CD8-positive, alpha-beta memory T cell (primary cell): Measurements from ENCODE around the gene HS6ST1. TPM values are rescaled to one million over a fixed set of nuclear protein-coding genes. Genes with fewer than 3 reads are reported as not detected.

Experiments
- CTCF ChIA-PET: fragments of 350-600 bp; sonication (Branson Sonifier 250); formaldehyde crosslinking; loops from one replicate; lab custom pipeline; 2021; ENCODE audit warnings: antibody characterized with exemption; lab: Charles Lee
- POLR2A ChIA-PET: fragments of 350-600 bp; sonication (Branson Sonifier 250); formaldehyde crosslinking; loops from one replicate; lab custom pipeline; 2021; ENCODE audit warnings: antibody characterized with exemption; lab: Charles Lee
- DNase-seq, 5 donors: peaks; one replicate each; pipeline versions ENCODE4 v3.0.0 to v3.0.0-alpha.2; 2020 to 2022; ENCODE audit warnings: mixed read lengths in 1 of 5
- H3K27ac ChIP-seq: one replicate; pipeline ENCODE4 v1.7.0; 2013; ENCODE audit warnings: low read depth, mild to moderate bottlenecking, low read length, moderate library complexity
- H3K27me3 ChIP-seq: 2 replicates; pipeline ENCODE4 v1.7.0; 2013; ENCODE audit warnings: low read length, mild to moderate bottlenecking; ENCODE audit not compliant: insufficient read depth, poor library complexity, severe bottlenecking
- H3K36me3 ChIP-seq: 2 replicates; pipeline ENCODE4 v1.7.0; 2013; ENCODE audit warnings: mild to moderate bottlenecking, low read length, moderate library complexity; ENCODE audit not compliant: insufficient read depth
- H3K4me1 ChIP-seq: 2 replicates; pipeline ENCODE4 v1.7.0; 2013; ENCODE audit warnings: mild to moderate bottlenecking, low read length, moderate library complexity; ENCODE audit not compliant: insufficient read depth
- H3K4me3 ChIP-seq: 2 replicates; pipeline ENCODE4 v1.7.0; 2013; ENCODE audit warnings: mild to moderate bottlenecking, low read length
- H3K9me3 ChIP-seq: 2 replicates; pipeline ENCODE4 v1.7.0; 2013; ENCODE audit warnings: mild to moderate bottlenecking, low read length
- H3K27ac Mint-ChIP-seq, 8 donors: one replicate each; pipeline ENCODE4 v1.8.0; 2020 to 2021; ENCODE audit warnings: mixed read lengths in 8 of 8, mild to moderate bottlenecking in 6 of 8, inconsistent platforms in 3 of 8, moderate library complexity in 3 of 8
- H3K27me3 Mint-ChIP-seq, 2 donors: one replicate each; pipeline ENCODE4 v1.8.0; 2020 to 2021; ENCODE audit warnings: mixed read lengths in 2 of 2, mild to moderate bottlenecking in 1 of 2, moderate library complexity in 1 of 2
- H3K36me3 Mint-ChIP-seq, 3 donors: one replicate each; pipeline ENCODE4 v1.8.0; 2020 to 2021; ENCODE audit warnings: mixed read lengths in 3 of 3, inconsistent platforms in 1 of 3, mild to moderate bottlenecking in 1 of 3
- H3K4me1 Mint-ChIP-seq, 3 donors: one replicate each; pipeline ENCODE4 v1.8.0; 2020 to 2021; ENCODE audit warnings: mixed read lengths in 3 of 3, inconsistent platforms in 1 of 3, mild to moderate bottlenecking in 1 of 3
- H3K4me3 Mint-ChIP-seq, 7 donors: one replicate each; pipeline ENCODE4 v1.8.0; 2020 to 2021; ENCODE audit warnings: mixed read lengths in 7 of 7, mild to moderate bottlenecking in 6 of 7, moderate library complexity in 4 of 7, inconsistent platforms in 2 of 7
- H3K9me3 Mint-ChIP-seq, 5 donors: one replicate each; pipeline ENCODE4 v1.8.0; 2020 to 2022; ENCODE audit warnings: mixed read lengths in 5 of 5, mild to moderate bottlenecking in 3 of 5, moderate library complexity in 2 of 5, inconsistent platforms in 1 of 5
- polyA plus RNA-seq: library from polyadenylated mRNA; unstranded; fragments of 300-500 nt; fragmentation: Illumina TruSeq; gene quantifications from one replicate; pipeline ENCODE4 v1.2.3, GENCODE V29; 2021
- total RNA-seq, 2 experiments: library from RNA; stranded (reverse); gene quantifications; one replicate each; pipeline ENCODE4 v1.2.3, GENCODE V29; 2021

Gene HS6ST1
- total and polyA plus RNA-seq, 3 experiments from 2014 or later, result 4.6 to 18.2 (median 18.0) TPM

DNA sequence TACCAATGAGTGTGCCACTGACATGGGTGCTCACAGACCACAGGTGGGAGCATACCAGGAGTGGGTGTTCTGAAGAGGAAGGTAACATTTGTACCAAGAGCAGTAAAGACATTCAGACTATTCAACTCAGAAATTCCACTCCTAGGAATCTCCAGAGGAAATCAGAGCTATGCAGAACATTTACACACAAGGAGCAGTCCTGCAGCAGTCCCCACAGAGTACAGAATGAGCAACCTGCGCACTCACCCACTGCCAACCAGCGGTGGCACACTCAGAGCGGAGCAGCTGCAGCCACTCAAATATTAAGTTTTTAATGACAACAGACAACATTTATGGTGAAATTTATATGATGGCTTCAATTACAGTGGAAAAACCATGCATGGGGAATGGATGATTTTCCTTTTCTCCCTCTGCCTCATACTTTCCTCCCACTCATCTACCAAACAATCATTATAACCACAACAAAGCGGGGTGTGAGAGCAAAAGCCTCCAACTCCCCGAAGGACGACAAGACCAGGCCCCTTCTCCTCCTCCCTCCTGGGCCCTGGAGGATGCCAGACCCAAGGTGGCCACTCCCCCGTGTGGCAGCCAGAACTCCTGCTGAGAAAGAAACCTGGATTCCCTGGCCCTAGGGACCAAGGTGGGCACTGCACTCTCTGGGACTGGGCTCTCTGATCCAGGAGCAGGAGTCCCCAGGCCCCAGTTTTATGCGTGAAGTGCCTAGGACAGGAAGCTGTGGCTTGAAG lies 5.4 kb downstream of the HS6ST1 start:
- H3K27ac Mint-ChIP-seq, result no peak overlapping the region
- peaks cover 26 to 49% (median 36%) of the 10 kb centered on the region in 3 donors for H3K4me1 Mint-ChIP-seq
- H3K36me3 Mint-ChIP-seq, result peaks cover 0 to 2% (median 0%) of the 10 kb centered on the region in 3 donors
- Histone ChIP-seq H3K27me3 (no peaks in the 10 kb centered on the region), H3K4me1 (peaks cover 13% of the 10 kb centered on the region), H3K36me3 (no peaks in the 10 kb centered on the region), H3K9me3 (no peaks in the 10 kb centered on the region), H3K4me3 (no peak overlapping the region), H3K27ac (no peak overlapping the region)
- ChIA-PET CTCF (no interaction called here), POLR2A (no interaction called here)
- H3K4me3 Mint-ChIP-seq, result peak overlapping the region in 2 of 7 donors; percentile 5 to 54
- H3K27me3 Mint-ChIP-seq, result peaks cover 0 to 2% of the 10 kb centered on the region in 2 donors
- no peaks in the 10 kb centered on the region for H3K9me3 Mint-ChIP-seq
- peak in 2 of 5 donors; percentile 0 to 29 for DNase-seq

DNA sequence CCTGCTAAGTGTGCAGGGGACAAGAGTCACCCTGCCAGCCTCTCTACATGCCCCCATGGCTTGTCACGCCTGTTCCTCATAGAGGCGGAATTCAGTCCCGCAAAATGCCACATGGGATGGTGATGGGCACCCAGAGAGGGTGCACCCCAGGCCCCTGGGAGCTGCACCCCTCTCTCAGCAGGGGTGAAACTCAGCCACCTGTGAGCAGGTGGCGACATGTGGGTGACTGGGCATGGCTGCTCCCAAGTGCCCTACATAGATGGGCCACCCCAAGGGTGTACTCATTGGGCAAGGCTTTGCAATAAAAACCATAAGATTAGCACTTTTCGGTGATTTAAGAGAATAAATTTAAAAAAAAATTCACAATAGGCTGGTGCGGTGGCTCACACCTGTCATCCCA lies 6.3 kb downstream of the HS6ST1 start:
- peaks cover 13% of the 10 kb centered on the region for H3K4me1 ChIP-seq
- Mint-ChIP-seq H3K27me3 (peaks cover 0 to 2% of the 10 kb centered on the region in 2 donors), H3K4me1 (peaks cover 29 to 50% (median 34%) of the 10 kb centered on the region in 3 donors), H3K36me3 (peaks cover 0 to 4% (median 0%) of the 10 kb centered on the region in 3 donors), H3K4me3 (peak overlapping the region in 1 of 7 donors; percentile 44), H3K27ac (no peak overlapping the region), H3K9me3 (no peaks in the 10 kb centered on the region)
- no peak overlapping the region for H3K27ac ChIP-seq
- ChIA-PET CTCF (no interaction called here), POLR2A (no interaction called here)
- no peaks in the 10 kb centered on the region for H3K36me3 ChIP-seq
- H3K4me3 ChIP-seq, result no peak overlapping the region
- DNase-seq, result no peak
- H3K27me3 ChIP-seq, result no peaks in the 10 kb centered on the region
- H3K9me3 ChIP-seq, result no peaks in the 10 kb centered on the region

DNA sequence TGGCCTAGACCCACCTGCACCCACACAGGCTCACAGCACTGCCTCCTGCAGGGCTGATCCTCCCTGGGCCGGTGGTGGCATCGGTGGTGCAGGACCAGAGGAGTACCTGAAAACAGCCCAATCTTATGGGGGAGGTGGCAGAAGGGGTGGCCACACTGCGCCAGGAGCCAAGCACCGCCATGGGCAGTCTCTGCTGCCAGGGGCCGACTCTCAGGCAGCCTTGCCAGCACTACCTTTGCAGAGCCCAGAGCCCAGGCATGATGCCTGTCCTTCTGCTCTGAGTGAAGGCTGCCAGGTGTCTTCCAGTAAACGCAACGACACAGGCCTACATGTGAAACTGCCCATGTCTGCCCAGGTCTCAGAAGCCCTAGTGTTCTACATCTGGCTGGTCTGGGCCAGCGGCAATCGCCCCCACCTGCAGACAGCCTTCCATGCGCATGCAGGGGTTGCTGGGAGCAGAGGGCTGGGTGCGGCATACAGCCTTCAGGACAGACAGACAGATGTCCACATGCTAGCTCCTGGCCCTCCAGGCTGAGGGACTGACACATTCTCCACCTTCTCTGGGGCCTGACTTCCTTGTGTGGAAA lies 6.8 kb downstream of the HS6ST1 start:
- Histone ChIP-seq H3K4me3 (no peak overlapping the region), H3K36me3 (no peaks in the 10 kb centered on the region), H3K4me1 (peaks cover 7% of the 10 kb centered on the region), H3K9me3 (no peaks in the 10 kb centered on the region), H3K27ac (no peak overlapping the region), H3K27me3 (no peaks in the 10 kb centered on the region)
- ChIA-PET CTCF (no interaction called here), POLR2A (no interaction called here)
- Mint-ChIP-seq H3K4me3 (peak overlapping the region in 1 of 7 donors; percentile 44), H3K27ac (no peak overlapping the region), H3K9me3 (no peaks in the 10 kb centered on the region), H3K36me3 (peaks cover 0 to 4% (median 0%) of the 10 kb centered on the region in 3 donors), H3K27me3 (peaks cover 0 to 2% of the 10 kb centered on the region in 2 donors), H3K4me1 (peaks cover 28 to 44% (median 33%) of the 10 kb centered on the region in 3 donors)
- peak in 2 of 5 donors; percentile 0 to 33 for DNase-seq

DNA sequence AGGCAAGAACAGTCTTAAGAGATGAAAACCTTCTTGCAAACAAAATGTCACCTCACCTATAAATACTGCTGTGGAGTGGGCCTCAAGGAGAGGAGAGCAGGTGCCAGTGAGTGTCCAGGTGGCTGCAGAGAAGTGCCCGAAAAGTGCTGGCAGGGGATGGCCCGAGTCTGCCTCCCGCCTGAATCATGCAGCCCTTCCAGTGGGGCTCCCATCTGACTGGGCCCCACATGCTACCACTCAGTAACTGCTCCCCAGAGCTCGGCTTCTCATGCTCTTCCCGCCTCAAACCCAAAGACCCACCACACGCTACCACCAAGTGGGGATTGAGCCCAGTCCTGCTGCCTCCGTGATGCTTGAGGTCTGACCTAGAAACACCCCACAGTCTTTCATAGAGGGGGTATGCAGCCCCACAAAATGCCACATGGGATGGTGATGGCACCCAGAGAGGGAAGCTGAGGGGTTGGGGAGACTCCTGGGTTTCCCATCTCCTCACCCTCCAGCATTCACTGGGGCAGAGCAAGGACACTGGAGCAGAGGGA lies 7.4 kb downstream of the HS6ST1 start:
- Mint-ChIP-seq H3K9me3 (no peaks in the 10 kb centered on the region), H3K36me3 (peaks cover 0 to 4% (median 0%) of the 10 kb centered on the region in 3 donors), H3K4me3 (no peak overlapping the region), H3K4me1 (peaks cover 23 to 39% (median 28%) of the 10 kb centered on the region in 3 donors), H3K27ac (peak overlapping the region in 2 of 8 donors; percentile 26 to 47), H3K27me3 (peaks cover 0 to 2% of the 10 kb centered on the region in 2 donors)
- Histone ChIP-seq H3K36me3 (no peaks in the 10 kb centered on the region), H3K9me3 (no peaks in the 10 kb centered on the region), H3K27me3 (no peaks in the 10 kb centered on the region), H3K4me3 (no peak overlapping the region), H3K4me1 (peaks cover 2% of the 10 kb centered on the region), H3K27ac (no peak overlapping the region)
- DNase-seq, result peak in 2 of 5 donors; percentile 0 to 18
- CTCF ChIA-PET, result no interaction called here
- POLR2A ChIA-PET, result no interaction called here

DNA sequence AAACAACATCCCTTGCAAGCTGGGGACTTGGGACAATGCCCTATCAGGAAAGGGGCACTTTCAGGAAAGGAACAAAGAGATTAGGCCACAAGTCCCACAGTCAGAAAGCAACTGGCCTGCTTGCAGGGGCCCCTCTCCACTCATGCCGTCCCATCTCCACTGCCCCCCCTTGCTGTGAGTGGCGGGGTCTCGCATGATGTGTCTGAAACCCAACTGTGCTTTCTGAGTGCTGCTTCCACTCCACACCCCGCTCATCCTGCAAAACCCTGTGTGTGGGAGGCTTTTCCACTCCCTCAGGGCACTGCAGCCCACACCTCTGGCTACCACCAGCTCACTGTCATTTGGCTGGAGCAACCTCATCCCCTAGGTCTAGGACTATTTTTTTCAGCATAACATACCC lies 7.9 kb downstream of the HS6ST1 start:
- Mint-ChIP-seq H3K4me3 (no peak overlapping the region), H3K27me3 (peaks cover 0 to 2% of the 10 kb centered on the region in 2 donors), H3K9me3 (no peaks in the 10 kb centered on the region), H3K27ac (peak overlapping the region in 2 of 8 donors; percentile 47 to 84), H3K36me3 (peaks cover 0 to 4% (median 0%) of the 10 kb centered on the region in 3 donors), H3K4me1 (peaks cover 22 to 35% (median 28%) of the 10 kb centered on the region in 3 donors)
- no peaks in the 10 kb centered on the region for H3K4me1 ChIP-seq
- no peaks in the 10 kb centered on the region for H3K9me3 ChIP-seq
- DNase-seq, result peak in 1 of 5 donors; percentile 0
- CTCF ChIA-PET, result no interaction called here
- H3K27me3 ChIP-seq, result no peaks in the 10 kb centered on the region
- no peak overlapping the region for H3K27ac ChIP-seq
- no peaks in the 10 kb centered on the region for H3K36me3 ChIP-seq
- no peak overlapping the region for H3K4me3 ChIP-seq
- POLR2A ChIA-PET, result no interaction called here

DNA sequence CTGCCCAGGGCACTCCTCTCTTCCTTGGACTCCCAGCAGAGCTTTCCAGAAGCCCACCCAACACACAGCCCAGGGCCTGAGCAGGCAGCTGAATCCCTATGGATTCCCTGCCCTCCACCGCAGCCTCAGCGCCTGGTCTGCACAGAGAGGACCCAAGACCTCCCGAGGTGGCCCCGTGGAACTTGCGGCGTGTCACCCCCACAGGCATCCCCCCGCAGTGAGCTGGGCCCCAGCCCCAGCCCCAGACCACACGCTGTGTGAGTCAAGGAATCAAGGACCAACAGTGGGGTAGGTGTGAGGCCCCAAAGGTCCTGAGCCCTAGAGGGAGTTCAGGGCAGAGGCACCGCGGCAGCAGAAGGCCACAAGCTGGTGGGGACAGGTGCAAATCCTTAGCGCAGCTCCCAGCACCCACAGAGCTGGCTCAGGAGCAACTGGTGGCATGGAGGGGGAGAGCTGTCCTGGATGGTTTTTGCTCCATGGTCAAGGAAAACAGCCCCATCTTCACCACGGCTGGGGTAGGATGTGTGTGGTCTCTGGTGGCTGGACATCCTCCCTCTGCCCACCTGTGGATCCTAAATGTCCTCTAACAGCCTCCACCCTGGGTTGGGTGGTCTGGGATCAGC lies 8.5 kb downstream of the HS6ST1 start:
- DNase-seq, result peak in 1 of 5 donors; percentile 30
- Mint-ChIP-seq H3K36me3 (peaks cover 0 to 4% (median 0%) of the 10 kb centered on the region in 3 donors), H3K9me3 (no peaks in the 10 kb centered on the region), H3K4me3 (no peak overlapping the region), H3K27me3 (peaks cover 0 to 1% of the 10 kb centered on the region in 2 donors), H3K27ac (no peak overlapping the region), H3K4me1 (peaks cover 18 to 30% (median 23%) of the 10 kb centered on the region in 3 donors)
- Histone ChIP-seq H3K27me3 (no peaks in the 10 kb centered on the region), H3K36me3 (no peaks in the 10 kb centered on the region), H3K9me3 (no peaks in the 10 kb centered on the region), H3K4me3 (no peak overlapping the region), H3K4me1 (no peaks in the 10 kb centered on the region), H3K27ac (no peak overlapping the region)
- ChIA-PET POLR2A (no interaction called here), CTCF (interaction anchor here (1.2 kb wide), 1 partner anchor 11 kb away, joined by 5 read pairs; no protein-coding TSS in a partner anchor)

DNA sequence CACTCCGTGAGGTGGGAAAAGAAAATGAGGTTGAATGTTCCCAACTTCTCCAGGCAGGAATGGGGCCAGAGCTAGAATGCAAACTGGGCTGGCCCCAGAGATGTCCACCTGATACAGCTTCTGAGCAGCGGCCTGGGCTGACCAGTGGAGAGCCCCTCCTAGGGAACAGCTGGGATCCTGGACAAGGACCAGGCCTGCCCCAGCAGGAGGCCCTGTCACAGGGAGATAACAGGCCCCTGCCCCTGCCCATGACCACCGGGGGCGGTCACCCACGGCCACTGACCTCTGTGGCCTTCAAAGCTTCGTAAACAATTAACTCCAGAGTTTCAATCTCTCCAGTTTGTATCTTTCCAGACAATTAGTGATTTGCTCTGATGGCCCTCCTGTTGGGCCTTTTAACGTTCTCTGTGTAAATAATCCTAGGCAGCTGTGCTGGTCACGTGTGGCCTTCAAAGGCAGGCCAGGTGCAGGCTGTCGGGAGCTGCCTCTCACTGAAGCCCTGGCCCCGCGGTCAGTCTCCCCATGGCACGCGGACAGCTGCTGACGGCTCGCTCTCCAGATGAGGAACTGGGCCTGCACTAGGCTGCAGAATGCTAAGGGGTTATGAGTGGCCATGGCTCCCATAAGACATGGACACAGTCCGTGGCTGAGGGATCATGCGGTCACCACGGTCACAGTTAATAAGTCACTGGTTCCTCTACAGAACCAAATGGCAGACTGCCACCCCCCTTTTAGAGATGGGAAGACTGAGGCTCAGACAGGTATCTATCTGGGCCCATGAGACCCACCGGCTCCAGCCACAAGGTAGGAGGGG lies 9.2 kb downstream of the HS6ST1 start:
- no peak overlapping the region for H3K4me3 Mint-ChIP-seq
- POLR2A ChIA-PET, result no interaction called here

More for the DNA sequence above, 9.2 kb downstream of the HS6ST1 start:
- H3K9me3 Mint-ChIP-seq, result no peaks in the 10 kb centered on the region
- no peaks in the 10 kb centered on the region for H3K36me3 ChIP-seq
- H3K4me3 ChIP-seq, result no peak overlapping the region
- no peaks in the 10 kb centered on the region for H3K4me1 ChIP-seq
- no peak overlapping the region for H3K27ac Mint-ChIP-seq
- DNase-seq, result peak in 1 of 5 donors; percentile 35
- H3K9me3 ChIP-seq, result no peaks in the 10 kb centered on the region
- CTCF ChIA-PET, result interaction anchor here (1.2 kb wide), 1 partner anchor 12 kb away, joined by 5 read pairs; no protein-coding TSS in a partner anchor
- no peaks in the 10 kb centered on the region for H3K27me3 ChIP-seq
- H3K27me3 Mint-ChIP-seq, result no peaks in the 10 kb centered on the region
- no peak overlapping the region for H3K27ac ChIP-seq
- peaks cover 14 to 24% (median 18%) of the 10 kb centered on the region in 3 donors for H3K4me1 Mint-ChIP-seq
- peaks cover 0 to 4% (median 0%) of the 10 kb centered on the region in 3 donors for H3K36me3 Mint-ChIP-seq
